ENCODE measurements around the gene TTLL9. TPM values are rescaled to one million over a fixed set of nuclear protein-coding genes. Genes with fewer than 3 reads are reported as not detected.
"Not testable (repeated sequence)": the region's sequence is repeated elsewhere in the genome, so short reads cannot be mapped to it uniquely, and the experiment has no call there.

Gene TTLL9
- total RNA-seq, 1 donor from 2014 or later = 0.05 TPM

DNA sequence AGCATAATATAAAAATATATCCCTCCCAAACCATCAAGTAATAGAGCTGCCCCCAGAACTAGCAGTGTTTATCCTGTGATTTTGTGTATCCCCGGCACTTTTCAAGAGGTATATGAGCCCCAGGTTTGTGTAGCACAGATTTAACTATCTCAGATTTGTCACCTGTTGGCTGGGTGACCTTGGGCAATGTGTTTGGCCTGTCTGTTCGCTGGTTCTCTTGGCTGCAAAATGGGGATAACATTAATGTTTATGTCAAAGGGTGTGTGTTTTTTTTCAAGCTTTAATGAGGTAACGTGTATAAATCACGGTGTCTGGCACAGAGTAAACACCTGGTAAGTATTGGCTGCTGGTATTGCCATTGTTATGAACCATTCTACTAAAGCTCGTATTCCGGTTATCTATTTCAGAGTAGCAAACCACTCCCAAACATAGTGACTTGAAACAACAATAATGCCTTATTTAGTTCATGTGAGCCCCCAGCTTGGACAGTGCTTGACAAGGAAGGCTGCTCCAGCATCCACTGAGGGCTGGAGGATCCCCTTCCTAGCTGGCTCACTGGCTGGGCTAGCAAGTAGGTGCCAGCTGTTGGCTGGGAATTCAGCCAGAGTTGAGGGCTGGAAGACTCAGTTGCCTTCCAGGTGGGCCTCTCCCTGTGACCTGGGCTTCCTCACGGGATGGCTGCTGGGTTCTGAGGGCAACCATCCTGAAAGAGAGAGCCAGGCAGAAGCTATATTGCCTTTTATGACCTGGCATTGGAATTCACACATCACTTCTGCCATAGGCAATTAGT lies 45.3 kb downstream of the TTLL9 start:
- H3K27ac ChIP-seq (replicated peaks) = no peak overlapping the region
- peaks cover 40% of the 10 kb centered on the region for H3K27me3 ChIP-seq (ENCODE audit: low read depth)
- no peak for DNase-seq
- H3K4me1 ChIP-seq = no peaks in the 10 kb centered on the region
- no peaks in the 10 kb centered on the region for H3K36me3 ChIP-seq
- H3K4me3 ChIP-seq = no peak overlapping the region
- no peaks in the 10 kb centered on the region for H3K9me3 ChIP-seq (replicated peaks)
- intact Hi-C loops (cut with micrococcal nuclease) = no loop called here
- TF ChIP-seq, protein P1, sequence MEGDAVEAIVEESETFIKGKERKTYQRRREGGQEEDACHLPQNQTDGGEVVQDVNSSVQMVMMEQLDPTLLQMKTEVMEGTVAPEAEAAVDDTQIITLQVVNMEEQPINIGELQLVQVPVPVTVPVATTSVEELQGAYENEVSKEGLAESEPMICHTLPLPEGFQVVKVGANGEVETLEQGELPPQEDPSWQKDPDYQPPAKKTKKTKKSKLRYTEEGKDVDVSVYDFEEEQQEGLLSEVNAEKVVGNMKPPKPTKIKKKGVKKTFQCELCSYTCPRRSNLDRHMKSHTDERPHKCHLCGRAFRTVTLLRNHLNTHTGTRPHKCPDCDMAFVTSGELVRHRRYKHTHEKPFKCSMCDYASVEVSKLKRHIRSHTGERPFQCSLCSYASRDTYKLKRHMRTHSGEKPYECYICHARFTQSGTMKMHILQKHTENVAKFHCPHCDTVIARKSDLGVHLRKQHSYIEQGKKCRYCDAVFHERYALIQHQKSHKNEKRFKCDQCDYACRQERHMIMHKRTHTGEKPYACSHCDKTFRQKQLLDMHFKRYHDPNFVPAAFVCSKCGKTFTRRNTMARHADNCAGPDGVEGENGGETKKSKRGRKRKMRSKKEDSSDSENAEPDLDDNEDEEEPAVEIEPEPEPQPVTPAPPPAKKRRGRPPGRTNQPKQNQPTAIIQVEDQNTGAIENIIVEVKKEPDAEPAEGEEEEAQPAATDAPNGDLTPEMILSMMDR (IDR thresholded peaks at IDR 0.05; ENCODE audit: borderline replicate concordance) = no peak

DNA sequence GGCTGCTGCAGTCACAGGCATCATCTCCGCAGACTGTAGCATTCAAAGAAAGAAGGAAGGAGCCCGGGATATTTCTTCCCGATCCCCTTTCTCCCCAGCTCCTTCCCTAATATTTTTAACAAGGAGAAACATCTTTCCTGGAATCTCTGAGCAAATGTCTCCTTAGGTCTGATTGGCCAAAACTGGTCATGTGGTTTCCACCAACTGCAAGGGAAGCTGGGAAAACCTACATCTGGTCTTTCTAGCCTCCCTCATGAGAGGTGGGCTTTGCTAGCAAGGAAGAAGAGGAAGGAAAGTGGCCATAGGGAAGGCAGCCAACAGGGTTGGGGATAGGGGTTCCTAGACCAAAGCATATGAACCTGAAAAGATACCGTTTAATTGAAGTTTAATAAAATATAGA lies 46.3 kb downstream of the TTLL9 start:
- intact Hi-C loops (cut with micrococcal nuclease) = no loop called here
- Histone ChIP-seq H3K27me3 (ENCODE audit: low read depth) (peaks cover 40% of the 10 kb centered on the region), H3K27ac (replicated peaks) (no peak overlapping the region), H3K4me3 (no peak overlapping the region), H3K4me1 (no peaks in the 10 kb centered on the region), H3K9me3 (replicated peaks) (no peaks in the 10 kb centered on the region), H3K36me3 (no peaks in the 10 kb centered on the region)
- TF ChIP-seq, protein P1 (IDR thresholded peaks at IDR 0.05; ENCODE audit: borderline replicate concordance) = no peak
- no peak for DNase-seq

DNA sequence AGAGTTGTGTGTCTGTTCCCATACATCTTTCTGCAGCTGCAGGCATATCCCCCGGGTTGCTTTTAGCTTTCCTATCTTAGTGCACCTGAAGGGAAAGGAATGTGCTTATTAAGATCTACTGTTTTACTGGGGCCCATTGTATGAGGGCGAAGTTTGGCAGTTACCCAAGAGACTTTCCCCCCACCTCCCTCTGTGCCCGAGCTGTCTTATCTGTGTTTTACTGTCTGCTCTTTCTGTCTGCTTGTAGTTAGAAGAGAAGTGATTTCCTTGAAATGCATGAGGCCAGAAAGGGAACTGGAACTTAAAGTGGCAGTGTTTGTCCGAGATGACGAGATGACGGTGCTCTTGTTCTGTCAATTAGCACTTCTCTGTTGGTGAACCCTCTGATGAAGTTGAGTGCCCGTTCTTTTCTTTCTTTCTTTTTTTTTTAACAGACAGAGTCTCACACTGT lies 47.6 kb downstream of the TTLL9 start:
- DNase-seq; H3K4me1 ChIP-seq; H3K36me3 ChIP-seq; intact Hi-C loops (cut with micrococcal nuclease); H3K27ac ChIP-seq (replicated peaks); H3K4me3 ChIP-seq; H3K9me3 ChIP-seq (replicated peaks): not testable (repeated sequence)
- peaks cover 41% of the 10 kb centered on the region for H3K27me3 ChIP-seq (ENCODE audit: low read depth)

DNA sequence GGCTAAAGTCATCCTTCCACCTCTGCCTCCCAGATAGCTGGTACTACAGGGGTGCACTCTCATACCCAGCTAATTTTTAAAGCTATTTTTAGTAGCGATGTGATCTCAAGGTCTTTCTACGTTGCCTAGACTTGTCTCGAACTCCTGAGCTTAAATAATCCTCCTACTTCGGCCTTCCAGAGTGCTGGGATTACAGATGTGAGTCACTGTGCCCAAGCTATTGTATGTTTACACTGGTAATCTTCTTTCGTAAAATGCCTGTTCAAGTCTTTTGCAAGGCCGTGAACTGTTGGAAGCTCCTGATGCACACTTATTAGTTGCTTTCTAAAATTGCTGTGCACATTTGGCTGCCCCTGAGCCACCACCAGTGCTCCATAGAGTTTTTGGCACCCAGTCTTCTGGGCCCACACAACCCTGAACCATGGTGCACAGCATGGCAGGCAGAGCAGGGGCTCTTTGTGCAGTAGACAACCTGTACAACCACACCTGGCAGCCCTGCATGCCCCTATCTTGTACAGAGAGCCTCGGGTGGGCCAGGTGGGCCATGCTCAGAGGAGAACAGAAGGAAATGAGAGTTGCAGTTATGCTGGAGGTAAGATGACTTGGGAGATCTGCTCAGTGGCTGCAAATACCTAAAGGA lies 48.2 kb downstream of the TTLL9 start:
- no peaks in the 10 kb centered on the region for H3K36me3 ChIP-seq
- no peak for DNase-seq
- no peak overlapping the region for H3K27ac ChIP-seq (replicated peaks)
- intact Hi-C loops (cut with micrococcal nuclease) = no loop called here
- TF ChIP-seq, protein P1 (IDR thresholded peaks at IDR 0.05; ENCODE audit: borderline replicate concordance) = no peak
- peaks cover 46% of the 10 kb centered on the region for H3K27me3 ChIP-seq (ENCODE audit: low read depth)
- H3K9me3 ChIP-seq (replicated peaks) = no peaks in the 10 kb centered on the region
- no peaks in the 10 kb centered on the region for H3K4me1 ChIP-seq
- no peak overlapping the region for H3K4me3 ChIP-seq

DNA sequence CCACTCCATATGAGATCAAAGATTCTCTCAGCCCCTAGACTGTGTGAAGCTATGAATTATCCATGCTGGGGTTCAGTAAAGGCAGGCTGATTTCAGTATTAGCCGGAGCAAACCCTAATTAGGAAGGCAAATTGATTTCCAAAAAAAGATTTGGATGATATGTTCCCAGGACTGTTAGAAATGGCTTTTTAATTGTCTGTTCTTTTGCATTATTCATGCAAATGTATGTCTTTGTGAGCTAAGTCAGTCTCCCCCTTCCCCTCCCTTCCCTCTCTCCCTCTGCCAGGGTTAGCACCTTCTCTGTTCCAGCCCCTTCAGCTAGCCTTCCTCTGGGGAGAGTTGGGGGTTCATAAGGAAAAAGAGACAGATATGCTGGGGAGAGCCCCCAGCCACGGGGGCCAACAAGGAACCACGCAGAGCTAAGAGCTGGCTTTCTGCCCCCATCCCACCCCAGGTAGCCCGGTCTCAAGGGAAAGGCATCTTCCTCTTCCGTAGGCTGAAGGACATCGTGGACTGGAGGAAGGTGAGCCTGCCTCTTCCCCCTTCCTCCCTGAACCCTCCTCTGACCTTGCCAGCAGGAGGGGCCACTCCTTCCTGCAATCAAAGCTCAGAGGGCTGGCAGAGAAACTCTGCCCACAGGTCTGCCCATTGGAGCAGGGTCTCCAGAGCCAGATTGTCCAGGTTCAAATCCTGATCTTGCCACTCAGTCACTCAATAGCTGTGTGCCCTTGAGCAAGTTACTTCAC lies 49.1 kb downstream of the TTLL9 start:
- DNase-seq = no peak
- intact Hi-C loops (cut with micrococcal nuclease) = no loop called here

More for the DNA sequence above, 49.1 kb downstream of the TTLL9 start:
- H3K9me3 ChIP-seq (replicated peaks) = no peaks in the 10 kb centered on the region
- H3K27me3 ChIP-seq (ENCODE audit: low read depth) = peaks cover 45% of the 10 kb centered on the region
- no peaks in the 10 kb centered on the region for H3K36me3 ChIP-seq
- H3K4me3 ChIP-seq = no peak overlapping the region
- H3K27ac ChIP-seq (replicated peaks) = no peak overlapping the region
- TF ChIP-seq, protein P1 (IDR thresholded peaks at IDR 0.05; ENCODE audit: borderline replicate concordance) = no peak
- H3K4me1 ChIP-seq = no peaks in the 10 kb centered on the region

All from left ventricle myocardium inferior (tissue), 1 donor.